ENCODE data around the gene OGFR.
"Not testable (repeated sequence)": the region's sequence is repeated elsewhere in the genome, so short reads cannot be mapped to it uniquely, and the experiment has no call there.

The OGFR gene

DNA sequence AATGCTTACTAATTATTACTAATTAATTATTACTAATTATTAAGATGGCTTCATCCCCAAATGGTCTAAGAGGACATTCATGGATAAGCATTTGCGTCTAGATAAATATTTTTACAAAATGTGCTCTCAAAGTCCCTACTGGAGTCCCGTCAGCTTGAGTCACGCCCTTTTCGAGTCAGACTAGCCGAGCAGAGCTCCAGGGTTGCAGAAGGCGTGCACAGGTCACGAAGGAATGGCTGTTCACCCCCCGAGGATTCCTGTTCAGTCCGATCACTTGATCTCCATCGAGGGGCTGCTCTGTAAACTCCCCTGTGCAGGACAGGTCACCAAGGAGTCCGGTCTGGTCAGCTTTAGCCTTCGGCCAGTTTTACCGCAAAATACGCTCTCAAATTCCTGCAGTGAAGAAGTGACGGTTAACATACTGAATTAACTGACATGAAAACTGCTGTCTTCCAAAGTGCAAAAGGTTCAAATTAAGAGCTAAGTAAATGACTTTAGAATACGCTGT, 37.1 kb downstream of the OGFR start:
- no peak for DNase-seq

DNA sequence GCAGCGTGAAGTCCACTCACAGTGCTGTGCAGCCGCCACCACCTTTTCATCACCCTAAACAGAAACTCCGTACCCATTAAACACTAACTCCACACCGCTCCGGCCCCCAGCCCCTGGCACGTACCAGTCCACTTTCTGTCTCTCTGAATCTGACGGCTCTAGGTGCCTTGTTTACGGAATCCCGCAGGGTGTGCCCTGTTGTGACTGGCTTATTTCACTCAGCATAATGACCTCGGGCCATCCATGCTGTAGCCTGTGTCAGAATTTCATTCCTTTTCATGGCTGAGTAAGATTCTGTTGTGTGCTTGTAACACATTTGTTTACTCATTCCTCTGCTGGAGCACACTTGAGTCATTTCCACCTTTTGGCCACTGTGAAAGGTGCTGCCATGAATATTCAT, 39.0 kb downstream of the OGFR start:
- DNase-seq, result no peak

DNA sequence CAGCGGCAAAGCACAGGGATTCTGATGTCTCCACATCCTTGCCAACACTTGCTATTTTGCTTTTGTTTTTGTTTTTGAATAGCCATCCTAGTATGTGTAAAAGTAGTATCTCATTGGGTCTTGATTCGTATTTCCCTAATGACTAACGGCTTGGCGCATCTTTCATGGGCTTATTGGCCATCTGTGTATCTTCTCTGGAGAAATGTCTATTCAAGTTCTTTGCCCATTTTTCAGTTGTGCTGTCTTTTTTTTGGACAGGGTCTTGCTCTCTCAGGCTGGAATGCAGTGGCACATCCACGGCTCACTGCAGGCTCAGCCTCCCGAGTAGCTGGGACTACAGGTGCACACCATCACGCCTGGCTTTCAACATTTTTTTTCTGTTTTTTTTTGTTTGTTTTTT, 39.5 kb downstream of the OGFR start:
- DNase-seq, result no peak

DNA sequence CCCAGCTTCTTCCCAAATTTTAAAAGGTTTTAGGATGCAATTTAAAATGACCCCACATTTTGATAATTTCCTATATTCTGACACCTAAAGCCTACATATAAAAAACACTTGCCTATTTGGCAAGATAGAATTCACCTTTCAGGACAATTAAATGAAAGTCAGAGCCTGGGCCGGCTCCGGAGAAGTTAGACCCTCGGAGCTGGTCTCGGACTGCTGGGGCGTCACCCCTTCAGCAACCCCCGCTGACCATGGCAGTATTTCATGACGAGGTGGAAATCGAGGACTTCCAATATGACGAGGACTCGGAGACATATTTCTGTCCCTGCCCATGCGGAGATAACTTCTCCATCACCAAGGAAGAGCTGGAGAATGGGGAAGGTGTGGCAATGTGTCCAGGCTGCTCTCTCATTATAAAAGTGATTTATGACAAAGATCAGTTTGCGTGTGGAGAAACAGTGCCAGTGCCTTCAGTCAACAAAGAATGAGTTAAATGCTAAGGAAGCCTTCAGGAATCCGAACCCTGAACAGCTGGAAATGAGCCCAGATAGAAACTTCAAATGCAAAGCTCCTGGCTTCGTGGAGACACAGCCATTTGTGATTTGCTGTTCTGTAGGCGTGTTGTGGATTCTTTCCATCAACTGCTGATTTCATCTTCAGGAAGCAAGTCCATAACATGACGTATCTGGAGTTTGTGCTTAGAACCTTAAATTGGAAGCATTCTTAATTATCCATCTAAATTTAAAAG, 41.0 kb downstream of the OGFR start:
- DNase-seq, result no peak

DNA sequence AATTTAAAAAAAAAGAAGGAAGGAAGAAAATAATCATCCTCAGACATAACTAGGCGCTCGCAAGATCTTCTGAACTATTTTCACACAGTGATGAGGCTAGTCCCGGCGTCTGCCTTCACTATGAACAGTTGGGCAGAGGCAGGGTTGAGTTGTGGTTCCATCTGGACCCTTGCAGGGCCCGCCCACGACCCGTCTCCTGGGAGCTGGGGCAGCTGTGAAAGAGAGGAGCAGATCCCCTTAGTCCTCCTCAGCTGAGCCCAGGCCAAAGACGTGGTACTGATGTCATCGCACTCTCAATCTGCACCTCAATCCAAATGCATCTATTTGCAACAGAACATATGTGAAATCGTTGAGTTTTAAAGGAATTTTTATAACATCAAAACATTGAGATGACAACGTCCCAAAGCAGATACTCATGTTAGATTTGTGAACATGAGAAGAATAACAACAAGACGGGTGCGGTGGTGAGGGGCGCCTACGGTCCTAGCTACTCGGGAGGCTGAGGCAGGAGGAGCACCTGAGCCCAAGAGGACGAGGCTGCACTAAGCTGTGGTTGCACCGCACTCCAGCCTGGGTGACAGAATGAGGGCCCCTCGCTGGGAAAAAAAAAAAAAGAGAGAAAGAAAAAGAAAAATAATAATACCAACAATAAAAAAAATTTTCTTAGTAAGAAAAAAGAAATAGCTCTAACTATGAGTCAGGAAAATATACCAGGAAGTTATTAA, 41.7 kb downstream of the OGFR start:
- no peak for DNase-seq

DNA sequence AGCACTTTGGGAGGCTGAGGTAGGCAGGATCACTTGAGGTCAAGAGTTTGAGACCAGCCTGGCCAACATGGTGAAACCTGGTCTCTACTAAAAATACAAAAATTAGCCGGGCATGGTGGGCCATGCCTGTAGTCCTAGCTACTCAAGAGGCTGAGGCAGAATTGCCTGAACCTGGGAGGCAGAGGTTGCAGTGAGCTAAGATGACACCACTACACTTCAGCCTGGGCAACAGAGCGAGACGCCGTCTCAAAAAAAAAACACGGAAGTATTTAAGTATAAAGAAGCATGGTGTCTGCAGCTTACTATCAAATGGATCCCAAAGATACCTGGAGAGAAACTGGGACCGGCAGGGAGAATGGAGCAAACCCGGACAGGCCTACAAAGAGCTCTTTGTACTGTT, 44.3 kb downstream of the OGFR start:
- not testable (repeated sequence) for DNase-seq

DNA sequence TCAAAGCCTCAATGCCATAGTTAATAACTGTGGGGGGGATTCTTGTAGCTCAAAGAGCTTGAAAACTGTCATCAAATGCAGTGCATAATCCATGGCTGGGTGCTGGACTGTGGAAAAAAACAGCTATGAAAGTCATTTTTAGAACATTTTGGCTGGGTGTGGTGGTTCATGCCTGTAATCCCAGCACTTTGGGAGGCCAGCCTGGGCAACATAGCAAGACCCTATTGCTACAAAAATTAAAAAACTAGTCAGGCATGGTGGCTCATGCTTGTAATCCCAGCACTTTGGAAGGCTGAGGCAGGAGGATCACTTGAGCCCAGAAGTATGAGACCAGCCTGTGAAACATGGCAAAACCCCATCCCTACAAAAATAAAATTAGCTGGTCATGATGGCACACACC, 44.8 kb downstream of the OGFR start:
- DNase-seq, result no peak

DNA sequence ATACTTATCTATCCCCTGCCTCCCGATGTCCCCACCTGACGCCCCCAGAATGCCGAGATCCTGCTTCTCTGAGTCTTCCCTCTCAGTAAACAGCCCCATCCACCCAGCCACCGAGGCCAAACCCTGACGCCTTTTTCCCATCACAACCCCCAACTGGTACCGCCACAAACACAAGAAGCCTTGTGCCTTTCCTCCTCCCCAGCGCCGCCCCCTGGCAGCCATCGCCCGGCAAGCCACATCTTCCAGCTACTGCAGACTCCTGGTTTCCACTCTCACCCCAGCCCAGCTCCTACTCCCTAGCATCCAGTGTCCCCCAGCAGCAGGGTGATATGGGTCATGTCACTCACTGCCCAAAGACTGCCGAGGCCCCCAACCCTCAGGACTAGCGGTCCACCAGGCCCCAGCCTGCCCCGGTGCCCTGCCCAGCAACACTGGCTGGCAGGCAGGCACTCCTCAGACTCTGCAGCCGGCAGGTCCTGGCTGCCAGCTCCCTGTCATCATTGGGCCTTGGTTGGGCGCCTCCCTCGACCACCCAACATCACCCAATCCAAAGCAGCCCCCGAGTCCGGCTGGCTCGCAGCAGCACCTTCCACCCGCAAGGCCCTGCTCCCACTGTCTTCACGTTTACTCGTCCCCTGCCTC, 45.8 kb downstream of the OGFR start:
- DNase-seq, result no peak

DNA sequence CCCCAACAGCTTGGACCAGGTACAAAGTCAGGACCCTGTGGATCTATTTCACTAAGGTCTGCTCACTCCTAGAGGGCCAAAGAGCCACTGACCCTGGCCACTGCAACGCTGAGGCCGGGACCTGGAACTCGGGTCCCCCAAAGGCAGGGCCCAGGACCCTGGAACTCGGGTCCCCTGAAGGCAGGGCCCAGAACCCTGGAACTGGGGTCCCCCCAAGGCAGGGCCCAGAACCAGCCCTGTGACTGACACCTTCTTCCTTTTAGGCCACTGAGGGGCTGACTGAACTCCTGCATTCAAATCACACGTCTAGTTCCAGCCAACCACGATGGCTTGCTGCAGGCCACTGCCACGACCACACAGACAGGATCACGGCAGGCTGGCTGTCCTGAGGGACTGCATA, 47.6 kb downstream of the OGFR start:
- DNase-seq, result no peak

DNA sequence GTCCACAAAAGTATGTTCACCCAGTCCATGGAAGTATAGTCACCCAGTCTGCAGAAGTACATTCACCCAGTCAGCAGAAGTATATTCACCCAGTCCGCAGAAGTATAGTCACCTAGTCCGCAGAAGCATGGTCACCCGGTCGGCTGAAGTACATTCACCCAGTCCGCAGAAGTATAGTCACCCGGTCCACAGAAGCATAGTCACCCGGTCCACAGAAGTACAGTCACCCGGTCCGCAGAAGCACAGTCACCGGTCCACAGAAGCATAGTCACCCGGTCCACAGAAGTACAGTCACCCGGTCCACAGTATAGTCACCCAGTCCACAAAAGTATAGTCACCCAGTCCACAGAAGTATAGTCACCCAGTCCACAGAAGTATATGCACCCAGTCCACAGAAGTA, 48.2 kb downstream of the OGFR start:
- no peak for DNase-seq

DNA sequence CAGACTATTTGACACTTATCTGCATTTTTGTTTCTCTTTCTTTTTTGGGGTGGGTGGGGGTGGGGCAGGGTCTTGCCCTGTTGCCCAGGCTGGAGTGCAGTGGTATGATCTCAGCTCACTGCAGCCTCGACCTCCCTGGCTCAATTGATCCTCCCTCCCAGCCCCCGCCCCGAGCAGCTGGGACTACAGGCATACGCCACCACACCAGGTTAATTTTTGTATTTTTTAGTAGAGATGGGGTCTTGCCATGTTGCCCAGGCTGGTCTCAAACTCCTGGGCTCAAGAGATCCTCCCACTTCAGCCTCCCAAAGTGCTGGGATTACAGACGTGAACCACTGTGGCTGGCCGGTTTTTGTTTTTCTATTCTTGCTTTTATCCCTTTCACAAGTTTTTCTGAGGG, 48.7 kb downstream of the OGFR start:
- DNase-seq, result not testable (repeated sequence)

DNA sequence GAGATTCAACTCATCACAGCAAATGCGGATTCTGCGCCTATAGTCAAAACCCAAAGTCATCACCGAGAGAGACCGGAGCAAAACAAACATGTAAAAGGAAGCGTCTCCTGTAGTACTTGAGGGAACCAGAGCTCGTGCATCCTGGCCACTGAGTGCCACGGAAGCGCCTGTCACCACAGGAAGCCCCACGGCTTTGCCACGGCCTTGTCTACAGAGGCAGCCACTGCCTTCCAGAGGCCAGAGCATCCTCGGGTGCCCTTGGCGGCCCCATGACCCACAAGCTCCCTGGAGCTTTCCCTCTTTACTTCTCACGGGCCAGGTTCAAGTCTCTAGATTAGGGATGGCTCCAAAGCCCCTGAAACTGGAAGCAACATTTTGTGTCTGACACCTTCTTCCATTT, 49.5 kb downstream of the OGFR start:
- DNase-seq, result no peak

DNA sequence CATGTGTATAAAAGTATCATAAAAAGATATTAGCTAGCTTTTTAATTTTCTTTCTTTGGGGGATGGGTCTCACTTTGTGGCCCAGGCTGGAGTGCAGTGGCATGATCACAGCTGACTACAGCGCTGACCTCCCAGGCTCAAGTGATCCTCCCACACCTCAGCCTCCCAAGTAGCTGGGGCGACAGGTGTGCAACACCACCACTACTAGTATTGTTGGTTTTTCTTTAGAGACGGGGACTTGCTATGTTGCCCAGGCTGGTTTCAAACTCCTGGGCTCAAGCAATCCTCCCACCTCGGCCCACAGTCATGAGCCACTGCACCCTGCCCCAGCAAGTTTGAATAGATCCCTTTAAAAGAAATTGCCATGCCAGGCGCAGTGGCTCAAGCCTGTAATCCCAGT, 50.5 kb downstream of the OGFR start:
- no peak for DNase-seq

DNA sequence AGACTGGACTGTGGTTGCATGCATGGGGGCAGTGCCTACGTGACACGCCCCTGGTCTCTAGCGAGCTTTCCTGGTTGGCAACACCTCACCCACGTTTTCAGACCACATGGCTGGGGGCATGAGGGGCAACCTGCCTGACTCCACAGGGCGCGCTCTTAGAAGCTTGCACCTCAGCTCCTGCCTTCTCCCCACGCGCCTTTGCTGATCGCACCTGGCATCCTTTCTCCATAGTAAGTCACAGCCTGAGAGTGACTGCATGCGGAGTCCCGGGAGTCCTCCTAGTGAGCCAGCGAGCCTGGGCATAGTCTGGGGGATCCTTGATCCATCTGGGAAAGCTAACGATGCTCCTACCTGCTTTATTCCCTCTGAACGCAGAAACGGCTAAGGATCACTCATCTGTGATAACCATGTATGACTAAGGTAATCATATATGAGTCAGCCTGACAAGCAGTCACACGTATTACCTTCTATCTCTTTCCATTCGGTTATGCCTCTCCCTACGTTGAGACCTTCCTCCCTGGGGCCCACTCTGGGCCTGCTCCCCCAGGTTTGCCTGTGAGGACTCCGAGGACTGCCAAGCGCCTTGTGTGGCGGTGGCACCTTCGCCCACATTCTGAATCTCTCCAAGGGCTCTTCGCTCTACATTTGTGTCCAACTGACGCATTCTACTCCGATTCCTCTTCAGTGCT, 52.4 kb downstream of the OGFR start:
- DNase-seq, result no peak

DNA sequence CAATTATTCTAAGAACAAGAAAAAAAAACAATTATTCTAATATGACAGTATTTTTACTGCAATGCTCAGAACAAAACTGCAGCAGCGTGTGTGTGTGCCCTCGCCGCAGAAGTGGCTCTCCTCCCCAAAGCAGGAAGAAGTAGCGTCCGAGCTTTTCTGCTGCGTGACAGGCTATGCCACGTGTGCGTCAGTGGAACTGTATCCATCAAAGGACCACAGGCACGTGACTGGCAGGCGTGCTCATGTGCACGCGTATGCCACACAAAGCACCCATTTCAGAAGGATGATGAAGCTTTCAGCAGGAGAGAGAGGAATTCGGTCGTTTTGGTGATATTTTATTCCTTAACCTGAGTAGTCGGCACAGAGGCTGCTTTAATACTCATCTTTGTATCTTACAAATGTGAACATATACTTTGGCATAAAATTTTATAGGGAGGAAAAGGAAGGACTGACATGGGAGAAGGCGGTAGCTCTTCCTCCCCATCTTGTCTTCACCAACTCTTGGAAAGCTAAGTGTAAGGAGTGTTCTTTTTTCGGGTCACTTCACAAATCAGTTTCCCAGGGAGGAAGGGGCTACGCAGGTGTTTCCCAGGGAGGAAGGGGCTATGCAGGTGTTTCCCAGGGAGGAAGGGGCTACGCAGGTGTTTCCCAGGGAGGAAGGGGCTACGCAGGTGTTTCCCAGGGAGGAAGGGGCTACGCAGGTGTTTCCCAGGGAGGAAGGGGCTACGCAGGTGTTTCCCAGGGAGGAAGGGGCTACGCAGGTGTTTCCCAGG, 53.6 kb downstream of the OGFR start:
- no peak for DNase-seq

DNA sequence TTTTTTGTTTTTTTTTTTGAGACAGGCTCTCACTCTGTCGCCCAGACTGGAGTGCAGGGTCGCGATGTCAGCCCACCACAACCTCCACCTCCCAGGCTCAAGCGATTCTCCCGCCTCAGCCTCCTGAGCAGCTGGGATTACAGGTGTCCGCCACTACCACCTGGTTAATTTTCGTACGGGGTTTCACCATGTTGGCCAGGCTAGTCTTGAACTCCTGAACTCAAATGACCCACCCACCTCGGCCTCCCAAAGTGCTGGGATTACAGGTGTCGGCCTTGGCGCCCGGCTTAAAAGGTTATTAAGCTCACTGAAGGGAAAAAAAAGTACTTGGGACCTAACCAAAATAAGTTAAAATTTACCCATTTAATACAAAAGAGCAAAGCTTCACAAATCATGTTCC, 55.1 kb downstream of the OGFR start:
- no peak for DNase-seq

DNA sequence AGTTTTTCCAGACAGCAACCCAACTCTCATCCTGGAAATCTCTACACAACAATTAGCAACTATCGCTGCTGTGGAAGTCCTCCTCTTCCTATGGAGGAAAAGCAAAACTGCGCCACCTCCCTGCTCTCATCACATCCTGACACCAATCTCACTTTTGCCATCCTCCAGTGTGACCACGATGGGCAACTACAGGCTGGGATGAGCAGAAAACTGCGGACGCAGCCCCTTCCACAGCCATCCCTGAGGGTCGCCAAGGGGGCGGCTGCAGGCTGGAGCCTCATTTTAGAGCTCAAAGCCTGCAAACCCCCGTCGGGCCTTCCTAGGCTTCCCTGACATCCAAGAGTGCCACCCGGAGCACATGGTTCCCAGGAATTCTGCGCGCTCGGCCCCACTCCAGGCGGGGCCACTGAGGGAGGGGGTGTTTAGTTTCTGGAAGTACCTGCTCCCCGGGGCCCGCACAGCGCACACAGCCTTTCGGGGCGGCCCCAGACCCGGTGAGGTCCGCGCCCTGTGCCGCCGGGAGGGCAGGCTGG, 55.8 kb downstream of the OGFR start:
- peak; percentile 41 for DNase-seq

DNA sequence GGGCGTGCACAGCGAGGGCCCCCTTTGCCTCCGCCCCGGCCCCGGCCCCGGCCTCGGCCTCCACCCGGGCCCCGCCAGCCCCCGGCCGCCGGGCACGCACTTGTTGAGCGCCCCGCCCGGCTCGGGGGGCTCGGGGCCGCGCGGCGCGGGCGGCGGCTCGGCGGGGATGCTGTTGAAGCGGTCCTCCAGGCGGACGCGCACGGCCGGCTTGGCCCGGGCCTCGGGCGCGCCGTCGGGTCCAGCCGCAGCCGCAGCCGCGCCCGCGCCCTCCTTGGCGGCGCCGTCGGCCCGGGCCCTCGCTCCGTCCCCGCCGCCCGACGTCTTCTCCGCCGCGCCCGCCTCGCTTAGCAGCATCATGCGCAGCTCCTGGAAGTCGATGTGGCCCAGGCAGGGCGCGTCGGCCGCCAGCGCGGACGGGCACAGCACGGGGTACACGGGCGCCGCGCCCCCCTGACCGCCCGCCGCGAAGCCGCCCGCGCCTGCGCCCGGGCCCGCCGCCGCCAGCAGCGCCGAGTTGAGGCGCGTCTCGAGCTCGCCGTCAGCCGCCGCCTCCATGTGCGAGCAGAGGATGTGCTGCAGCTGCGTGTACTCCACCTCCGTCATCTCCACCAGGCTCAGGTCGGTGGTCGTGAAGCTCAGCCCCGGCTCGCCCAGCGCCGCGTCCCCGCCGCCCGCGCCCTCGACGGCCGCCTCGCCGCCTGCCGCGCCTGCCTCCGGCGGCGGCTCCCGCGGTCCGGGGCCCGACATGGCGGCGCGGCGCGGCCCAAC, 56.5 kb downstream of the OGFR start:
- DNase-seq, result peak; percentile 33

DNA sequence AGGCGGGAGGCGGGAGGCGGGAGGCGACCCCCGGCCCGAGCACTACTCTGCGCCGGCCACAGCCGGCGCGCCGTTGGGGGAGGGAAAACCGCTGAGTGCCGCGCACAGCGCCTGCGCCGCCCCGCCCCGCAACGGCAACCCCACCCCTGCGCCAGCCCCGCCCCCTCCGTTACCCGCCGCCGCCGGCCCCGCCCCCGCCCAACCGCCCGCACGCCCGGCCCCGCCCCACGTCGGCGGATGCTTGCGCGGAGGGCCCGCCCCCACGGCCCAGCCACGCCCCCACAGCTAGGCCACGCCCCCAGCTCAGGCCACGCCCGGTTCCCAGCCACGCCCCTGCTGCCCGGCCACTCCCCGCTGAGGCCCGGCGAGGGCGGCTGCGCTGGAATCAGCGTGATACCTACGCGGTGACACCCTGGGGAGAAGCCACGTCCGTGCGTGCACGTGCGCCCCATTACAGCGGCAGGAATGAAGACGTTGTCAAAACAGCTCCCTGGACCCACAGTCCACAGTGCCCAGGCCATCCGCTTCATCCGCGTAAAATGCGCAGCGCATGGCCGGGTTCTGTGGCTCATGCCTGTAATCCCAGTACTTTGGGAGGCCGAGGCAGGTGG, 57.2 kb downstream of the OGFR start, which contains the start of gene TCFL5:
TCFL5 (minus strand) TSS at position 97 of the 611 bp plus-strand sequence. CDS start 152 bp downstream, outside the sequence.
- peak; percentile 91 for DNase-seq

Measured in hematopoietic multipotent progenitor cell treated with erythropoietin and hydrocortisone succinate and interleukin-3 and kit ligand, for 6 days (in vitro differentiated cells).